HG03469 (cell line): ENCODE measurements around the gene ZNF853.
"Not testable (repeated sequence)": the region's sequence is repeated elsewhere in the genome, so short reads cannot be mapped to it uniquely, and the experiment has no call there.

Experiments used
- ATAC-seq: cut with Tn5 transposase; IDR thresholded peaks from one replicate; pipeline ENCODE4 v1.9.1; 2021; ENCODE audit warnings: mild to moderate bottlenecking, moderate library complexity, moderate number of reproducible peaks; ENCODE audit not compliant: unreplicated experiment

ZNF853 gene

GRCh38 chr7:6634971-6635370 is 19.6 kb downstream of the ZNF853 start:
- ATAC-seq = not testable (repeated sequence)

- peak; percentile 36 for ATAC-seq
Measured at GRCh38 chr7:6636741-6637543, 21.5 kb downstream of the ZNF853 start, which contains the start of gene ZNF316. Gene ZNF316, plus strand, starts transcription at chr7:6637318. Its CDS starts 5,092 bp downstream, at chr7:6642410.

DNA sequence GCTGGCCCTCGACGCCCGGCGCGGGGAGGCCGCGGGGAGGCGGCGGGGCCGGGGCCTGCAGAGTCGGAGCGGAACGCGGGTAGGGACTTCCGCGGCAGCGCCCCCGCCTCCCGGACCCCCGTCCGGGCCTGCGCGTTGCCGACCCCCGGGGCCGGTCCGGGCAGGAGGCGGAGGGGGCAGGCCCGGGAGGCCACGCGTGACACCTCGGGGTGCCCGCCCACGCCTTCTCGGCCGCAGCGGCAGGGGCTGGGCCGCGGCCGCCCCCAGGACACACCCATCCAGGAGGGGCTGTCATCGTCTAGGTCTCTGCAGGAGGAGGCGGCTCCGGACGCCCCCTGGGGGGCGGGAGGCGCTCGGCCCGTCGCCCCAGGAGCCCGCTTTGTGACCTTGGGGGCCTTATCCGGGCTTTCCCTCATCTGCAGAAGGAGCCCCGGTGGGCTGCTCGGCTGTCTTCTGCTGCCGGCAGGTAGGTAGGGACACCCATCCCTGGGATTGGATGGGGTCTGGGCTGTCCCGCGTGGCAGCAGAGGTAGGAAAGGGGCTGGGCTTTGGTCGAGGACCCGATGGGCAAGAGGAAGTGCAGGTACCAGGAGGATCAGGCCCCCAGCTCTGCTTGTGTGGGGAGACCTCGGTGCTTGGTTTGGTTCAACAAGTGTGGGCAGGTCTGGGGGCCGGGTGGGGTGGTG is 22.3 kb downstream of the ZNF853 start:
- ATAC-seq = peak; percentile 59

- ATAC-seq = no peak
Measured at GRCh38 chr7:6639032-6639431, 23.6 kb downstream of the ZNF853 start.

- ATAC-seq = no peak
Measured at GRCh38 chr7:6639627-6640026, 24.2 kb downstream of the ZNF853 start.

DNA sequence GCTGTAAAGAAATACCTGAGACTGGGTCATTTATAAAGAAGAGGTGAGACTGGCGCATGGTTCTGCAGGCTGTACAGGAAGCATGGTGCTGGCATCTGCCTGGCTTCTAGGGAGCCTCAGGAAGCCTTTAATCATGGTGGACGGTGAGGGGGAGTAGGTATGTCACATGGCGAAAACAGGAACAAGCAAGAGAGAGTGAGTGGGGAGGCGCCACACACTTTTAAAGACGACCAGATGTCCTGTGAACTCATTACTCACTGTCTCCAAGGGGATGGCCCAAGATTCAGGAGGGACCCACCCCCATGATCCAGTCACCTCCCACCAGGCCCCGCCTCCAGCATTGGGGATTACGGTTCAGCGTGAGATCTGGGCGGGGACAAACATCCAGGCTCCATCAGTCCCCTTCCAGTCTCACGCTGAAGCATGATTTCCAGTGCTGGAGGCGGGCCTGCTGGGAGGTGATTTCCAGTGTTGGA is 24.9 kb downstream of the ZNF853 start:
- no peak for ATAC-seq

GRCh38 chr7:6641305-6642035 is 26.1 kb downstream of the ZNF853 start:
- ATAC-seq = no peak

- ATAC-seq = no peak
Measured at GRCh38 chr7:6642239-6642839, 26.9 kb downstream of the ZNF853 start.

DNA sequence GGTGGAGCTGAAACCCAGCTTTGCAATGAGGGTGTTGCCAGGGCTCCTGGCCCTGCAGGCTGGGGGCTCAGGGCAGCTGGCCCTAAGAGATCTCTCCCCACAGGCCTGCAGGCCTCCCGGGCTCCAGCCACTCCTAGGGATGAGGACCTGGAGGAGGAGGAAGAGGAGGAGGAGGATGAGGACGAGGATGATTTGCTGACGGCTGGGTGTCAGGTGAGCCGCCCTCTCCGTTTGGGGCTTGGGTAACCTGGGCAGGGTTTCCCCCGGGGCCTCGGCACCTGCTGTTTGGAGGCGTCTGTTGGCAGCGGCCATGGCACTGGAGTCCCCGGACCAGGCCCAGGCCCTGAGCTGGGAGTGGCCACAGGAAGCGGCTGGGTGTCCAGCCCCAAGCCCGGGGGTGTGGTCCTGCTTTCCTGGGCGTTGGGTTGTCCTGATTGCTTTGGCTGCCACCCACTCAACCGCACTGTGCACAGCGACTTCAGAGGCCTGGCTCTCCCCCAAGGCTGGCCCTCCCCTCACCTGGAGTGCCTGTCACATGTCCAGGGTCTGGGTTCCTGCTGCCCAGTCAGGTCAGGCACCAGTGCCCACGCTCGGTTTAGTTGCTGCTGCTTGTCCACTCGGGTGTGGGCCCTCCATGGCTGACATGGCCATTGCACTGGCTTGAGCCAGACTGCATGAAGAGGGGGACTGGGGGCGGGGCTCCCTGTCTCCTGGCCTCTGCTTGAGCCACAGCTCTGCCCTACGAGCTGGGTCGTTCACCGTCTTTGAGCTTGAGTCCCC is 27.6 kb downstream of the ZNF853 start:
- no peak for ATAC-seq

- ATAC-seq = no peak
Measured at GRCh38 chr7:6643915-6644625, 28.7 kb downstream of the ZNF853 start.

- no peak for ATAC-seq
Measured at GRCh38 chr7:6644728-6645127, 29.3 kb downstream of the ZNF853 start.

- ATAC-seq = no peak
Measured at GRCh38 chr7:6646465-6646864, 31.1 kb downstream of the ZNF853 start.

- no peak for ATAC-seq
Measured at GRCh38 chr7:6647080-6647479, 31.7 kb downstream of the ZNF853 start.

DNA sequence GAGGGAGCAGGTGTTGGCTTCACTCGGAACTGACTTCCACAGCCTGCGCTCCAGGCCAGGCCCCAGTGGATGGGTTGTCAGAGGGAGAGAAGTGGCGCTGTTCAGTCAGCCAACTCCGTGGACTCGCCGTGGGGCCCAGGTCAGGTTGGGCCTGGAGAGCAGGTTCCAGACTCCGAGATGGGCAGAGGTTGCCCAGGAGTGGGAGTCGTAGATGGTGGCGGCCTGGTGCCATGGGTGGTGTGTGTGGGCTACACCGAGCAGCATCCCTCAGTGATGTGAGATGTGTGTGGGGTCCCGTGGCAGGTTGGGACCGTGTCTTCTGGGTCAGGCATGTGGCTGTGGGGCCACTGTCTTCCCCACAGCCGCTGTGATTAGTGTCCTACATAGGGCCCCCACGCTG is 32.1 kb downstream of the ZNF853 start:
- ATAC-seq = no peak

DNA sequence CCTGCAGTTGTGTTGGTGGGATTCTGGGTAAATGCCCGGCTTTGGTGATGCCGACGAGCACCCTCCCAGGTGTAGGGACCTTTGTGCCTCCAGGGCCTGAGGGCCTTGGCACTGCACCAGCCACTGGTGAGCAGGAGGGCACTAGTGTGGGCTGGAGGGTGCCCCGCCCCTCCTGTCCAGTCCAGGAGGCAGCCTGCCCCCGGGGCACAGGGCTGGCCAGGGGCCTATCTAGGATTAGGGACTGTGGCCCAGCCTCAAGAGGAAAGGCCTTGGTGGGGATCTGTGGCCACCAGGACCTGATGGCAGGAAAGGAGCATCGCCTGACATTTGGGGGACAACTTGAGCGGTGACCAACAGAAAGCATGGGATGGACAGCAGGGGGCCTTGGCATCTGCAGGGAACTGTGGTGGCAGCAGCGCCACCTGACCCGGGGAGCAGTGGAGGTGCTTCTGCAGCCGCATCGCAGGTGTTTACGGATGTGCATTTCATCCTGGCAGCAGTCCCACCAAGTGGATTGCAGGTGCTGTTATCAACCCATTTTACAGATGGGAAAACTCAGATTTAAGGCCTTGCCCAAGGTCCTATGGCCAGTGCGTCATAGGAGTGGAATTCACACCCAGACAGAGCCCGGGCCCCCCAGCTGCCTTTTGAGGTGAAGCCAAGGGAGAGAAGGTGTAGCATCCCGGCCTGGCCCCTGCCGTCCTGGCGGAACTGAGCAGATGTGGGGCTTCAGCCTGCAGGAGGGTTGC is 32.8 kb downstream of the ZNF853 start:
- ATAC-seq = no peak

DNA sequence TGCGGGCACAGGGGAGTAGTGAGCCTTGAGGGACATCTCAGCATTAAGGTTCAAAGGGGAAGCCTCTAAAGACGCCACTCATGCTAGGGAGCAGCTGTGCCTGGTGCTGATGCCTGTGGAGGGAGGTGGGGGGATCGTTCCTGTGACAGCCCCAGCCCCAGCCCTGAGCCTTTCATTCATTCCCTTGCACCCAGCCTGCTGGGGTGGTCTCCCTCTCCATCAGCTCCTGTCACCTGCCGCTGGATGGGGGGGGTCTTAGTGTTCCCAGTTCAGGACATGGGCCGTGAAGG is 33.4 kb downstream of the ZNF853 start:
- no peak for ATAC-seq

DNA sequence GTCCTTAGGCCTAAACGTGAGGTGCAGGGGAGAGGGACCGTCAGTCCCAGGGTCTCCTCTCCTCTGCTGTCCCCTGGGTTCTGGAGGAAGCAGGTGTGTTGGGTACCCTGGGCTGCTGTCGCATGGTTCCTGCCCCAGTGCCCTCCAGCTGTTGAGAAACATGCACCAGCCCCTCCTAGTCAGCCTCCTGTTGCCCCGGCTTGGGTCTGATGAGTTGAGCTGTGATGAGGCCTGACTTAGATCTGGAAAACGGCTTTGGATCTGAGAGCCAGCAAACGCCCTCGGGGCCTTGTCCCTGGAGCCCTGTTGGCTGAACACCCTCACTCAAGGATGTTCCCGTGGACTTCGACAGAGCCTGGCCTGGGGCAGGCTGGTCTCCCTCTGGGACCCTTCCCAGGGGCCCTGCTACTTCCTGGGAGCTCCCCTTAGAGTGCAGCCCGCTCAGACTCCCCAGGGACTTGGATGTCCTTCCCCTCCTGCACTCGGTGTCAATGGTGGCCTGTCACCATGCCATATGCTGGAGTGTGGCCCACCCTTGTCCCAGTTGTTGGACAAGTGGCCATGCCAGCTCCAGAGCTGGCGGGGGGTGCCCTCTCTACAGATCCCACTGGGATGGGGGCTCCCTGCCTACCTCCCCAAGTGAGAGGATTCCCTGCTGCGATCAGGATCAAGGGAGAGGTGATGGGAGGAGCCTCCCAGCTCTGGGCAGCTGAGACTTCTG is 34.0 kb downstream of the ZNF853 start:
- no peak for ATAC-seq

- ATAC-seq = no peak
Measured at GRCh38 chr7:6650086-6650485, 34.7 kb downstream of the ZNF853 start.
